Large intestine (tissue), 3 donors: Measurements from ENCODE around the gene CHST11. TPM values are rescaled to one million over a fixed set of nuclear protein-coding genes. Genes with fewer than 3 reads are reported as not detected.

Source experiments
- DNase-seq, 2 donors: peaks; one replicate each; pipeline versions ENCODE4 v3.0.0 to v3.0.0-alpha.2; 2013
- H3K27ac ChIP-seq: one replicate; pipeline ENCODE4 v1.5.1; 2013; ENCODE audit warnings: low read length
- H3K27me3 ChIP-seq: 2 replicates; pipeline ENCODE4 v1.6.1; 2013; ENCODE audit warnings: low read length; ENCODE audit not compliant: control insufficient read depth, insufficient read depth
- H3K36me3 ChIP-seq: 2 replicates; pipeline ENCODE4 v1.6.1; 2013; ENCODE audit warnings: low read length; ENCODE audit not compliant: control insufficient read depth, insufficient read depth
- H3K4me1 ChIP-seq: one replicate; pipeline ENCODE4 v1.6.1; 2013; ENCODE audit warnings: low read length; ENCODE audit not compliant: control insufficient read depth, insufficient read depth
- H3K4me3 ChIP-seq: one replicate; pipeline ENCODE4 v1.5.1; 2013; ENCODE audit warnings: low read length
- H3K9me3 ChIP-seq: one replicate; pipeline ENCODE4 v1.6.1; 2013; ENCODE audit warnings: mild to moderate bottlenecking, low read depth, low read length, moderate library complexity; ENCODE audit not compliant: control insufficient read depth
- WGBS: methylation state at CpG from one replicate; pipeline ENCODE4 v1.1.5; 2013; ENCODE audit warnings: low lambda C conversion rate; ENCODE audit not compliant: insufficient coverage; 5-methylcytosine and 5-hydroxymethylcytosine counted together
- polyA plus RNA-seq: library from polyadenylated mRNA; unstranded; fragments of 120-200 nt; gene quantifications from one replicate; pipeline ENCODE4 v1.2.1, GENCODE V29; 2013

CHST11 gene
- polyA plus RNA-seq, 1 donor = 5.9 TPM

GRCh38 chr12:104686196-104686595 is 229.4 kb downstream of the CHST11 start:
- no CpG with 5 or more reads among the region's 3 CpGs for WGBS
- DNase-seq = no peak
- Histone ChIP-seq H3K27me3 (no peaks in the 10 kb centered on the region), H3K27ac (no peak overlapping the region), H3K36me3 (no peaks in the 10 kb centered on the region), H3K4me1 (no peaks in the 10 kb centered on the region), H3K4me3 (no peak overlapping the region), H3K9me3 (no peaks in the 10 kb centered on the region)

GRCh38 chr12:104687823-104688573 is 231.2 kb downstream of the CHST11 start:
- no peak overlapping the region for H3K4me3 ChIP-seq
- DNase-seq = no peak
- H3K27ac ChIP-seq = no peak overlapping the region
- no peaks in the 10 kb centered on the region for H3K27me3 ChIP-seq
- no peaks in the 10 kb centered on the region for H3K4me1 ChIP-seq
- no peaks in the 10 kb centered on the region for H3K9me3 ChIP-seq
- no peaks in the 10 kb centered on the region for H3K36me3 ChIP-seq
- WGBS = no CpG with 5 or more reads among the region's 11 CpGs

- H3K27me3 ChIP-seq = no peaks in the 10 kb centered on the region
- H3K27ac ChIP-seq = no peak overlapping the region
- no peak overlapping the region for H3K4me3 ChIP-seq
- 100% methylated on average over 1 of the region's 4 CpGs for WGBS
- no peaks in the 10 kb centered on the region for H3K4me1 ChIP-seq
- H3K36me3 ChIP-seq = no peaks in the 10 kb centered on the region
- no peaks in the 10 kb centered on the region for H3K9me3 ChIP-seq
- DNase-seq = no peak
Observed at GRCh38 chr12:104689635-104690034, 232.9 kb downstream of the CHST11 start.

- H3K4me3 ChIP-seq = no peak overlapping the region
- no peaks in the 10 kb centered on the region for H3K9me3 ChIP-seq
- no CpG with 5 or more reads among the region's 19 CpGs for WGBS
- no peak overlapping the region for H3K27ac ChIP-seq
- no peaks in the 10 kb centered on the region for H3K4me1 ChIP-seq
- no peak for DNase-seq
- no peaks in the 10 kb centered on the region for H3K27me3 ChIP-seq
- no peaks in the 10 kb centered on the region for H3K36me3 ChIP-seq
Observed at GRCh38 chr12:104691721-104692556, 235.2 kb downstream of the CHST11 start.

GRCh38 chr12:104692557-104693218 is 235.9 kb downstream of the CHST11 start:
- Histone ChIP-seq H3K9me3 (no peaks in the 10 kb centered on the region), H3K4me1 (no peaks in the 10 kb centered on the region), H3K27ac (no peak overlapping the region), H3K27me3 (no peaks in the 10 kb centered on the region), H3K4me3 (no peak overlapping the region), H3K36me3 (no peaks in the 10 kb centered on the region)
- 100% methylated on average over 1 of the region's 4 CpGs for WGBS
- no peak for DNase-seq

- no CpG with 5 or more reads among the region's 3 CpGs for WGBS
- no peak overlapping the region for H3K4me3 ChIP-seq
Observed at GRCh38 chr12:104693493-104693892, 236.7 kb downstream of the CHST11 start.

GRCh38 chr12:104694161-104694560 is 237.4 kb downstream of the CHST11 start:
- Histone ChIP-seq H3K27me3 (no peaks in the 10 kb centered on the region), H3K4me3 (no peak overlapping the region), H3K27ac (no peak overlapping the region), H3K9me3 (no peaks in the 10 kb centered on the region), H3K4me1 (no peaks in the 10 kb centered on the region), H3K36me3 (no peaks in the 10 kb centered on the region)
- DNase-seq = no peak
- WGBS = no CpG with 5 or more reads among the region's 4 CpGs

More at GRCh38 chr12:104693493-104693892, 236.7 kb downstream of the CHST11 start:
- DNase-seq = no peak
- Histone ChIP-seq H3K9me3 (no peaks in the 10 kb centered on the region), H3K27me3 (no peaks in the 10 kb centered on the region), H3K27ac (no peak overlapping the region), H3K4me1 (no peaks in the 10 kb centered on the region), H3K36me3 (no peaks in the 10 kb centered on the region)

GRCh38 chr12:104694711-104695110 is 238.0 kb downstream of the CHST11 start:
- Histone ChIP-seq H3K27ac (no peak overlapping the region), H3K36me3 (no peaks in the 10 kb centered on the region), H3K4me3 (no peak overlapping the region), H3K27me3 (no peaks in the 10 kb centered on the region), H3K9me3 (no peaks in the 10 kb centered on the region), H3K4me1 (no peaks in the 10 kb centered on the region)
- WGBS = no CpG with 5 or more reads among the region's 7 CpGs
- no peak for DNase-seq

- H3K4me3 ChIP-seq = no peak overlapping the region
- whole genome bisulfite sequencing = no CpG with 5 or more reads among the region's 12 CpGs
- H3K27me3 ChIP-seq = no peaks in the 10 kb centered on the region
- H3K4me1 ChIP-seq = no peaks in the 10 kb centered on the region
- no peak overlapping the region for H3K27ac ChIP-seq
- no peaks in the 10 kb centered on the region for H3K36me3 ChIP-seq
- no peak for DNase-seq
- H3K9me3 ChIP-seq = no peaks in the 10 kb centered on the region
Observed at GRCh38 chr12:104695453-104696148, 238.9 kb downstream of the CHST11 start.

- DNase-seq = no peak
- no peaks in the 10 kb centered on the region for H3K4me1 ChIP-seq
- no peak overlapping the region for H3K4me3 ChIP-seq
Observed at GRCh38 chr12:104697186-104697585, 240.4 kb downstream of the CHST11 start.

More at GRCh38 chr12:104697186-104697585, 240.4 kb downstream of the CHST11 start:
- Histone ChIP-seq H3K36me3 (no peaks in the 10 kb centered on the region), H3K27me3 (no peaks in the 10 kb centered on the region), H3K9me3 (no peaks in the 10 kb centered on the region), H3K27ac (no peak overlapping the region)
- no CpG with 5 or more reads among the region's 7 CpGs for WGBS
